Kidney epithelial cell (primary cell): Measurements from ENCODE around the gene CRLF3. TPM values are rescaled to one million over a fixed set of nuclear protein-coding genes. Genes with fewer than 3 reads are reported as not detected.

Experiments
- DNase-seq: peaks from one replicate; pipeline ENCODE4 v3.0.0-alpha.2; 2010; ENCODE audit warnings: low read depth
- H3K27me3 ChIP-seq: 2 replicates; pipeline ENCODE4 v1.6.0; 2011; ENCODE audit warnings: low read length; ENCODE audit not compliant: control insufficient read depth, insufficient read depth
- H3K36me3 ChIP-seq: 2 replicates; pipeline ENCODE4 v1.5.1; 2011; ENCODE audit warnings: low read length; ENCODE audit not compliant: control insufficient read depth, insufficient read depth
- H3K4me3 ChIP-seq: 2 replicates; pipeline ENCODE4 v1.5.1; 2011; ENCODE audit warnings: low read depth, mild to moderate bottlenecking, control low read depth, low read length
- total RNA-seq: library from RNA; depleted of rRNA; stranded (reverse); fragments of >200 nt; gene quantifications from 2 replicates; pipeline ENCODE4 v1.2.3, GENCODE V29; 2015
- TF ChIP-seq, protein P1 (sequence below): IDR thresholded peaks from 2 replicates; pipeline ENCODE4 v1.5.1; 2011; ENCODE audit warnings: mild to moderate bottlenecking, moderate library complexity, low read length, control low read depth, inconsistent platforms; ENCODE audit not compliant: insufficient read depth, poor library complexity, severe bottlenecking

The CRLF3 gene
- total RNA-seq, 1 donor from 2014 or later: 11.7 TPM

GRCh38 chr17:30809867-30810266, 14.6 kb downstream of the CRLF3 start:
- Histone ChIP-seq H3K36me3 (no peaks in the 10 kb centered on the region), H3K27me3 (no peaks in the 10 kb centered on the region), H3K4me3 (no peak overlapping the region)
- TF ChIP-seq, protein P1, sequence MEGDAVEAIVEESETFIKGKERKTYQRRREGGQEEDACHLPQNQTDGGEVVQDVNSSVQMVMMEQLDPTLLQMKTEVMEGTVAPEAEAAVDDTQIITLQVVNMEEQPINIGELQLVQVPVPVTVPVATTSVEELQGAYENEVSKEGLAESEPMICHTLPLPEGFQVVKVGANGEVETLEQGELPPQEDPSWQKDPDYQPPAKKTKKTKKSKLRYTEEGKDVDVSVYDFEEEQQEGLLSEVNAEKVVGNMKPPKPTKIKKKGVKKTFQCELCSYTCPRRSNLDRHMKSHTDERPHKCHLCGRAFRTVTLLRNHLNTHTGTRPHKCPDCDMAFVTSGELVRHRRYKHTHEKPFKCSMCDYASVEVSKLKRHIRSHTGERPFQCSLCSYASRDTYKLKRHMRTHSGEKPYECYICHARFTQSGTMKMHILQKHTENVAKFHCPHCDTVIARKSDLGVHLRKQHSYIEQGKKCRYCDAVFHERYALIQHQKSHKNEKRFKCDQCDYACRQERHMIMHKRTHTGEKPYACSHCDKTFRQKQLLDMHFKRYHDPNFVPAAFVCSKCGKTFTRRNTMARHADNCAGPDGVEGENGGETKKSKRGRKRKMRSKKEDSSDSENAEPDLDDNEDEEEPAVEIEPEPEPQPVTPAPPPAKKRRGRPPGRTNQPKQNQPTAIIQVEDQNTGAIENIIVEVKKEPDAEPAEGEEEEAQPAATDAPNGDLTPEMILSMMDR: no peak
- no peak for DNase-seq

GRCh38 chr17:30808785-30809286, 15.7 kb downstream of the CRLF3 start:
- Histone ChIP-seq H3K27me3 (no peaks in the 10 kb centered on the region), H3K4me3 (no peak overlapping the region), H3K36me3 (no peaks in the 10 kb centered on the region)
- TF ChIP-seq, protein P1: no peak
- no peak for DNase-seq

GRCh38 chr17:30807896-30808295, 16.6 kb downstream of the CRLF3 start:
- TF ChIP-seq, protein P1: no peak
- no peaks in the 10 kb centered on the region for H3K27me3 ChIP-seq
- no peaks in the 10 kb centered on the region for H3K36me3 ChIP-seq
- no peak for DNase-seq
- H3K4me3 ChIP-seq: no peak overlapping the region

DNA sequence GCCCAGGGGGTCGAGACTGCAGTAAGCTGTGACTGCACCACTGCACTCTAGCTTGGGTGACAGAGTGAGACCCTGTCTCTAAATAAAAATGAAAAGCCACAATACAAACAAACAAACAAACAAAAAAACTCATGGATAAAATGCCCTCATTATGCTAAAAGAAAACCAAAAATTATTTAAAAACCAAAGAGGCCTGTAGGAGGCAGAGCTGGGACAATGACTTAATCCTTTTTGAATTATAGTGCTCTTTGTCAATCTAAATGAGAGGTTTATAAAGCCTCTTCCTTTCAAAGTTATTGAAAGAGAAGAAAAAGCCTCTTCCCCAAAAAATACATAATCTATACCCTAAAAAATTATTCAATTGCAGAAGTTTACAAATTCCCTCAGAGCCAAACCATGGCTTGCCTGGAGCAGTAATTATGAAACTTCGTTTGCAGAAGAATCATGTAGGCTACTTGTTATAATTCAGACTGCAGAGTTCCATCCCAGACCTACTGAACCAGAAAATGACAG, 18.5 kb downstream of the CRLF3 start:
- DNase-seq: no peak
- no peak overlapping the region for H3K4me3 ChIP-seq
- TF ChIP-seq, protein P1: no peak
- no peaks in the 10 kb centered on the region for H3K27me3 ChIP-seq
- H3K36me3 ChIP-seq: no peaks in the 10 kb centered on the region

DNA sequence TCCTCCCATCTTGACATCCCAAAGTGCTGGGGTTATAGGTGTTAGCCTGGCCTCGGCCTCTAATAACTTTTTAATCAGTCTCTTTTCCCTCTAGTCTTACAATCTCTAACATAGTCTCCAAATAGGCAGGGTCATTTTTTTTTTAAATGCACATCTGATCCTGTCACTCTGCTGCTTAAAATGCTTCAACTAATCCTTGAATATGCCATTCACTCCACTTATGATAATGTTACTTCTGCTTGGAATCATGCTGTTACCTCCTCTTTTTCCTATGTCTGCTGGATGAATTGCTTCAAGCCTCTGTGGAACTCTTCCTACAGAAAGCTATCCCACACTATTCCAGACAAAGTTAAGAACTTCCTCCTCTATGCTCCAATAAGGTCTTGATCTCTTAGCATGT, 22.8 kb downstream of the CRLF3 start:
- H3K27me3 ChIP-seq: no peaks in the 10 kb centered on the region
- DNase-seq: no peak
- TF ChIP-seq, protein P1: no peak
- no peaks in the 10 kb centered on the region for H3K36me3 ChIP-seq
- no peak overlapping the region for H3K4me3 ChIP-seq

- no peaks in the 10 kb centered on the region for H3K27me3 ChIP-seq
- H3K4me3 ChIP-seq: no peak overlapping the region
- TF ChIP-seq, protein P1: no peak
- no peaks in the 10 kb centered on the region for H3K36me3 ChIP-seq
- no peak for DNase-seq
These were observed 28.5 kb downstream of the CRLF3 start for GRCh38 chr17:30796016-30796415.
